Erythroblast (primary cell): ENCODE measurements around the gene WWP2.
"Not testable (repeated sequence)": the region's sequence is repeated elsewhere in the genome, so short reads cannot be mapped to it uniquely, and the experiment has no call there.

ENCODE experiments used
- GATA1 ChIP-seq: IDR thresholded peaks from 2 replicates; pipeline ENCODE4 v1.6.1; 2011; ENCODE audit warnings: low read depth, mild to moderate bottlenecking, control low read depth, low read length, moderate library complexity
- POLR2A ChIP-seq: IDR thresholded peaks from 2 replicates; pipeline ENCODE4 v1.6.1; 2011; ENCODE audit warnings: mild to moderate bottlenecking, low read length

DNA sequence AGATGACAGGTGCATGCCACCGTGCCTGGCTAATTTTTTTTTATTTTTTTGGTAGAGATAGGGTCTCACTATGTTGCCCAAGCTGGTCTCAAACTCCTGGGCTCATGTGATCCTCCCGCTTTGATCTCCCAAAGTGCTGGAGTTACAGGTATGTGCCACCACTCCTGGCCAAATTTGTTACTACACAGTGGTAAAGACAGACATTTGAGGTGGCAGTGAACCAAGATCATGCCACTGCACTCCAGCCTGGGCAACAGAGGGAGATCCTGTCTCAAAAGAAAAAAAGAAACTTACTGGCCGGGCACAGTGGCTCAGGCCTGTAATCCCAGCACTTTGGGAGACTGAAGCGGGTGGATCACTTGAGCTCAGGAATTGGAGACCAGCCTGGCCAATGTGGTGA, 33.1 kb upstream of the WWP2 start:
- not testable (repeated sequence) for TF ChIP-seq POLR2A, GATA1
